ENCODE data around the gene RNF44. TPM values are rescaled to one million over a fixed set of nuclear protein-coding genes. Genes with fewer than 3 reads are reported as not detected.

The RNF44 gene
- total RNA-seq, 2 donors from 2014 or later: 10.7 to 12.4 TPM

- H3K4me3 ChIP-seq: peak overlapping the region; percentile 79 to 98
- no peaks in the 10 kb centered on the region for H3K27me3 ChIP-seq
- H3K36me3 ChIP-seq: peaks cover 9% of the 10 kb centered on the region
- peaks cover 0 to 64% of the 10 kb centered on the region in 2 donors for H3K4me1 ChIP-seq
- TF ChIP-seq CTCF (IDR thresholded peaks at IDR 0.05): no peak
- H3K27ac ChIP-seq: peak overlapping the region; percentile 98 to 99
- no peaks in the 10 kb centered on the region for H3K9me3 ChIP-seq
- peak; percentile 85 for DNase-seq (ENCODE audit: low spot score)
These were observed 885 bp downstream of the RNF44 start for GRCh38 chr5:176536132-176536901.

DNA sequence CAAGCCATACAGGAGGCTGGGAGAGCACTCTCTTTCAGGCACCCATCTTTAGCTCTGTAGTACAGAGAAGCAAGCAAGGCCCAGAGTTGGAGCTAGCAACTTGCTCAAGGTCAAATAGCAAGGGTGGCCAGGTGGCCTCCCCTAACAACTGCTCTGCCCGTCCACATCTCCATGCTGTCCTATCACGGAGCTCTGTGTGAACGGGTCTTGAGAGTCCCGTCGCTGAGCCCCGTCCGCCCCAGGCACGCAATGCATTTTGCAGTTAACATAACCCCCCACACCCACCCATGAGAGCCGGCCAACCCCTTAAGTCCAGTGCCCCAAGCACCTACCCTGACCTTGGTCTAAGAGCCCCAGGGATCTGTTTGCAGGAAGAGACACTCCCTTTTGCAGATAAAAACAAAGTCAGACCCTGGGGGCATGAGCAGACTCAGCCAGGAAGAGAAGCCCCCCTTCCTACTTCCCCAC is 1.5 kb downstream of the RNF44 start:
- H3K4me1 ChIP-seq: peaks cover 0 to 66% of the 10 kb centered on the region in 2 donors
- no peaks in the 10 kb centered on the region for H3K9me3 ChIP-seq
- no peaks in the 10 kb centered on the region for H3K27me3 ChIP-seq
- peak overlapping the region; percentile 98 to 99 for H3K27ac ChIP-seq
- no peak for DNase-seq (ENCODE audit: low spot score)
- H3K4me3 ChIP-seq: peak overlapping the region; percentile 79 to 98
- no peak for TF ChIP-seq CTCF (IDR thresholded peaks at IDR 0.05)
- peaks cover 15% of the 10 kb centered on the region for H3K36me3 ChIP-seq

DNA sequence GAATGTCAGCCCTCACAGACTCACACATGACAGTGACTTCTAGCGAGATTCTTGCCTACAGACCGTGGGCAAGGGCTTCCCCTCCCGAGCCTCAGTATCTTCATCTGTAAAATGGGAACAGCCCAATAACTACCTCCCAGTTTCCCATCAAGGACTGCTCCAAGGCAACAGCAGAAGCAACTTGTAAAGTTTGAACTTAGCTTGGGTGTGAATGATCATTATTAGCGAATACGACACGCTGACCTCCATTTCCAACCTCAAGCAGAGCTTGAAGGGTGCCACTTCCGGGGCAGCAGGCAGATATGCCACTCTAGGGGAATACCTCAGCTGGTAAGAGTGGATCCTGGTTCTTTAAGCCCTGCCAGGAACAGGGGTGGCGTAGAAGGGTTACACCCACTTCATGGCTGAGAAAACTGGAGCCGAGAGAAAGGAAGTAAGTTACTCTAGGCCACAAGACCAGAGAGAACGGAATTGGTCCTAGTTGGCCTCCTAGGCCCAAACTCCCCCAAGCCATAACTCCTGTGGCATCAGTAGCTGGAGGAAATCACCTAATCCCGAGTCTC is 2.0 kb downstream of the RNF44 start:
- TF ChIP-seq CTCF (IDR thresholded peaks at IDR 0.05): no peak
- H3K4me1 ChIP-seq: peaks cover 0 to 70% of the 10 kb centered on the region in 2 donors
- DNase-seq (ENCODE audit: low spot score): no peak
- no peaks in the 10 kb centered on the region for H3K9me3 ChIP-seq
- peaks cover 20% of the 10 kb centered on the region for H3K36me3 ChIP-seq
- no peaks in the 10 kb centered on the region for H3K27me3 ChIP-seq
- peak overlapping the region; percentile 98 to 99 for H3K27ac ChIP-seq
- peak overlapping the region; percentile 79 to 98 for H3K4me3 ChIP-seq

GRCh38 chr5:176534640-176535039 is 2.6 kb downstream of the RNF44 start:
- peaks cover 0 to 70% of the 10 kb centered on the region in 2 donors for H3K4me1 ChIP-seq
- TF ChIP-seq CTCF (IDR thresholded peaks at IDR 0.05): no peak
- peaks cover 26% of the 10 kb centered on the region for H3K36me3 ChIP-seq
- no peak for DNase-seq (ENCODE audit: low spot score)
- H3K27me3 ChIP-seq: no peaks in the 10 kb centered on the region
- H3K4me3 ChIP-seq: no peak overlapping the region
- H3K27ac ChIP-seq: peak overlapping the region; percentile 98 to 99
- no peaks in the 10 kb centered on the region for H3K9me3 ChIP-seq

- TF ChIP-seq CTCF (IDR thresholded peaks at IDR 0.05): peak in 1 of 2 donors; percentile 14
- Histone ChIP-seq H3K4me1 (peaks cover 0 to 69% of the 10 kb centered on the region in 2 donors), H3K9me3 (no peaks in the 10 kb centered on the region), H3K4me3 (no peak overlapping the region), H3K36me3 (peaks cover 32% of the 10 kb centered on the region), H3K27ac (peak overlapping the region; percentile 98 to 99), H3K27me3 (no peaks in the 10 kb centered on the region)
- DNase-seq (ENCODE audit: low spot score): no peak
These were observed 3.1 kb downstream of the RNF44 start for GRCh38 chr5:176533894-176534611.
